HG02678 (cell line): ENCODE results near the gene TESK2.
A peak's percentile ranks its signal among the peaks of the same experiment; 100 is the strongest.
"Not testable (repeated sequence)": the region's sequence is repeated elsewhere in the genome, so short reads cannot be mapped to it uniquely, and the experiment has no call there.

Experiments used
- ATAC-seq: cut with Tn5 transposase; IDR thresholded peaks from one replicate; pipeline ENCODE4 v1.9.1; 2021; ENCODE audit warnings: mild to moderate bottlenecking, moderate library complexity; ENCODE audit not compliant: unreplicated experiment

Gene TESK2, protein sequence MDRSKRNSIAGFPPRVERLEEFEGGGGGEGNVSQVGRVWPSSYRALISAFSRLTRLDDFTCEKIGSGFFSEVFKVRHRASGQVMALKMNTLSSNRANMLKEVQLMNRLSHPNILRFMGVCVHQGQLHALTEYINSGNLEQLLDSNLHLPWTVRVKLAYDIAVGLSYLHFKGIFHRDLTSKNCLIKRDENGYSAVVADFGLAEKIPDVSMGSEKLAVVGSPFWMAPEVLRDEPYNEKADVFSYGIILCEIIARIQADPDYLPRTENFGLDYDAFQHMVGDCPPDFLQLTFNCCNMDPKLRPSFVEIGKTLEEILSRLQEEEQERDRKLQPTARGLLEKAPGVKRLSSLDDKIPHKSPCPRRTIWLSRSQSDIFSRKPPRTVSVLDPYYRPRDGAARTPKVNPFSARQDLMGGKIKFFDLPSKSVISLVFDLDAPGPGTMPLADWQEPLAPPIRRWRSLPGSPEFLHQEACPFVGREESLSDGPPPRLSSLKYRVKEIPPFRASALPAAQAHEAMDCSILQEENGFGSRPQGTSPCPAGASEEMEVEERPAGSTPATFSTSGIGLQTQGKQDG

GRCh38 chr1:45490626-45491486, at the start of gene TESK2:
Gene TESK2 (minus strand): TSS chr1:45491163. CDS start chr1:45457785, 33,378 bp downstream.
- ATAC-seq = peak; percentile 88

GRCh38 chr1:45536886-45537285, 45.9 kb upstream of the TESK2 start:
- no peak for ATAC-seq

GRCh38 chr1:45535988-45536766, 45.2 kb upstream of the TESK2 start:
- no peak for ATAC-seq

DNA sequence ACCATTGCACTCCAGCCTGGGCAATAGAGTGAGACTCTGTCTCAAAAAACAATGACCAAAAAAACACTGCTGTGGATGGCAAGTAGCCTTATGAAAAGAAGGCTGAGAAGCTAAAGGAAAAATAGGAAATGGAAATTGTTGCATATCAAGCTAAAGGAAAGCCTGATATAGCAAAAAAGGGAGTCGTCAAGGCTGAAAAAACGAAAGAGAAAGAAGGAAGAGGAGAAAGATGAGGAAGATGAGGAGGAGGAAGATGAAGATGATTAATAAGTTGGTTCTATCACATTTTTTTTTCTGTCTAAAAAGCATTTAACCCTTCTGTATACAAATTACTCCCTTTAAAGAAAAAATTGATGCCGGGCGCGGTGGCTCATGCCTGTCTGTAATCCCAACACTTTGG, 40.9 kb upstream of the TESK2 start:
- ATAC-seq = no peak

GRCh38 chr1:45530632-45531135, 39.7 kb upstream of the TESK2 start:
- ATAC-seq = no peak

DNA sequence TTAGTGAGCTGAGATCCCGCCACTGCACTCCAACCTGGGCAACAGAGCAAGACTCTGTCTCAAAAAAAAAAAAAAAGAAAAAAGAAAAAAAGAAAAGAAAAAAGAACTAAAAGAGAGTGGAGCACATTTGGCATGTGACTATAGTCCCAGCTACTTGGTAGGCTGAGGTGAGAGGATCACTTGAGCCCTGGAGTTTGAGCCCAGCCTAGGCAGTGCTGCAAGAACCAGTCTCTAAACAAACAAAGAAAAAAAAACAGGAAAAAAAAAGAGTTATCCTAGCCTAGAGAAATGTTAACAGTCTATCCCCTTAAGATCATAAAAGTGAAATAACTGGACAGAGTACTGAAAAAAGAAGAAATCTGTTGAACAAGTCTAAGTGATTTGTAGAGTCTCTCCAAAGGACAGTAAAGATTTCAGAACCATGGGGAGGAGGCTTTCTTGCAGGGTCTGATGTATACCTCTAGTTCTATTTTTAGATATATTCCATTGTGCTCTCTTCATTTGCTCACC, 35.2 kb upstream of the TESK2 start:
- no peak for ATAC-seq

GRCh38 chr1:45523975-45524374, 33.0 kb upstream of the TESK2 start:
- ATAC-seq = not testable (repeated sequence)

- not testable (repeated sequence) for ATAC-seq
Observed at GRCh38 chr1:45523516-45523915, 32.6 kb upstream of the TESK2 start.

GRCh38 chr1:45522324-45523104, 31.6 kb upstream of the TESK2 start:
- no peak for ATAC-seq

- peak; percentile 79 for ATAC-seq
Observed at GRCh38 chr1:45521413-45522323, 30.7 kb upstream of the TESK2 start, which contains the start of gene PRDX1. Gene PRDX1 (minus strand): TSS chr1:45521884. CDS start chr1:45519043, 2,841 bp downstream.

DNA sequence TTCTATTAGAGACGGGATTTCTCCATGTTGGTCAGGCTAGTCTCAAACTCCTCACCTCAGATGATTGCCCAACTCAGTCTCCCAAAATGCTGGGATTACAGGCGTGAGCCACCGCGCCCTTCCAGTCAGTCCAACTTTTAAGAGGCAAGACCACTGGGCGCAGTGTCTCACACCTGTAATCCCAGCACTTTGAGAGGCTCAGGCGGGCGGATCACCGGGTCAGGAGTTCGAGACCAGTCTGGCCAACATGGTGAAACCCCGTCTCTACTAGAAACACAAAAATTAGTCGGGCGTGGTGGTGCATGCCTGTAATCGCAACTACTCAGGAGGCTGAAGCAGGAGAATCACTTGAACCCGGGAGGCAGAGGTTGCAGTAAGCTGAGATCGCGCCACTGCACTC, 28.8 kb upstream of the TESK2 start:
- ATAC-seq = not testable (repeated sequence)

DNA sequence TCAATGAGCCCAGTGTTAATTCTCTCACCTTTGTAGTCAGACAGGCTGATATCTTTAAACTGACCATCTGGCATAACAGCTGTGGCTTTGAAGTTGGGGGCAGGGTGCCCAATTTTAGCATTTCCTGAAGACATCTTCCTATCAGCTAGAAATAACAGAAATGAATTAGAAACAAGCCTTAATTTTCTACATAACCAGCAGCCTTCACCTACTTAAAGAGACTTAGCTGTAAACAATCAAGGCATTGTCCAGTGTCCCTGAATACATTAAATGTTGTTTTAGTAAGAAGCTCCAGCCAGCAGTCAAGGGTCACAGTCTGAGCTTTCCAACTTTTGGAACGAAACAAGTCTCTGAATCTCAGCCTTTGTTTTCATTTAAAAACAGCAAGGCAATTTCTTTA, 27.9 kb upstream of the TESK2 start:
- no peak for ATAC-seq

DNA sequence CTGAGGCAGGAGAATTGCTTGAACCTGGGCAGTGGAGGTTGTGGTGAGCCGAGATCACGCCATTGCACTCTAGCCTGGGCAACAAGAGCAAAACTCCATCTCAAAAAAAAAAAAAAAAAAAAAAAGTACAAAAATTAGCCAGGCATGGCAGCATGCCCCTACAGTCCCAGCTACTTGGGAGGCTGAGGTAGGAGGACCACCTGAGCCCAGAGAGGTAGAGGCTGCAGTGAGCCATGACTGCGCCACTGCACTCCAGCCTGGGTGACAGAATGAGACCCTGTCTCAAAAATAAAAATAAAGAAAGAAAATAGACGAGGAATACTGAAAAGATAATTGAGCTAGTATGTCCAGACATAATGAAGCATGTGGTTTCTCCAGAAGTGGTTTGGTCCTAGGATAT, 27.4 kb upstream of the TESK2 start:
- not testable (repeated sequence) for ATAC-seq

DNA sequence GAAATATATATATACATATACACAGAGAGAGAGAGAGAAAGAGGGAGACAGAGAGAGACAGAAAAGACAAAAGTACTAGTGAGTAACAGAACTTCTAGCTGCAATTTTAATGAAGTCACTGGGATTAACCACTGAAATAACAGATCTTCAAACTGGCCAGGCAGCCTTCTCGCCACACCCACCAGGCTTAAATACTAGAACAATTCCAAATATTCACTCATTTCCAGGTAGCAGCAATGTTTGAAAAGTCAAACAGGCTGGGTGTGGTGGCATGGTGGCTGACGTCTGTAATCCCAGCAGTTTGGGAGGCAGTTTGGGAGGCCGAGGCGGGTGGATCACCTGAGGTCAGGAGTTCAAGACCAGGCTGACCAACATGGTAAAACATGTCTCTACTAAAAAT, 25.5 kb upstream of the TESK2 start:
- no peak for ATAC-seq

DNA sequence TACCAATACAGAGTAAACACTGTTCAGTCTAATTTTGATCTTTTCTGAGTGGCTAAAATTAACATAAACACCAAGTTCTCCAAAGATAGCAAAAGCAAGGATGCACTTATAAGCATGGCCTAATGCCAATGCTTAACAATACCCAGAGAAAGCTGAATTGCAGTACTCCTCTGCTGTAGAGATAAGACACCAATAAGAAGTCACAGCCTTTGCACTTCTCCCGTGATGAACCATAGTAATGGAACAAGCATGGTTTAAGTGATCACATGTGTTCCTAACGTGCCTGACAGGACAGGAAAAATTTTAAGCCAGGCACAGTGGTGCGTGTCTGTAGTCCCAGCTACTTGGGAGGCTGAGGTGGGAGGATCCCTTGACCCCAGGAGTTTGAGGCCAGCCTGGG, 25.1 kb upstream of the TESK2 start:
- ATAC-seq = no peak

DNA sequence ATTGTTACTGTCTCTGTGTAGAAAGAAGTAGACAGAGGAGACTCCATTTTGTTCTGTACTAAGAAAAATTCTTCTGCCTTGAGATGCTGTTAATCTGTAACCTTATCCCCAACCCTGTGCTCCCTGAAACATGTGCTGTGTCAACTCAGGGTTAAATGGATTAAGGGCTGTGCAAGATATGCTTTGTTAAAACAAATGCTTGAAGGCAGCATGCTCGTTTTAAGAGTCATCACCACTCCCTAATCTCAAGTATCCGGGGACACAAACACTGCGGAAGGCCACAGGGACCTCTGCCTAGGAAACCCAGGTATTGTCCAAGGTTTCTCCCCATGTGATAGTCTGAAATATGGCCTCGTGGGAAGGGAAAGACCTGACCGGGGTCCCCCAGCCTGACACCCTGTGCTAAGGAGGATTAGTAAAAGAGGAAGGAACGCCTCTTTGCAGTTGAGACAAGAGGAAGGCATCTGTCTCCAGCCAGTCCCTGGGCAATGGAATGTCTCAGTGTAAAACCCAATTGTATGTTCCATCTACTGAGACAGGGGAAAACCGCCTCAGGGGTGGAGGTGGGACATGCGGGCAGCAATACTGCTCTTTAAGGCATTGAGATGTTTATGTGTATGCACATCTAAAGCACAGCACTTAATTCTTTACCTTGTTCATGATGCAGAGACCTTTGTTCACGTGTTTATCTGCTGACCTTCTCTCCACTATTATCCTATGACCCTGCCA, 22.7 kb upstream of the TESK2 start:
- not testable (repeated sequence) for ATAC-seq

DNA sequence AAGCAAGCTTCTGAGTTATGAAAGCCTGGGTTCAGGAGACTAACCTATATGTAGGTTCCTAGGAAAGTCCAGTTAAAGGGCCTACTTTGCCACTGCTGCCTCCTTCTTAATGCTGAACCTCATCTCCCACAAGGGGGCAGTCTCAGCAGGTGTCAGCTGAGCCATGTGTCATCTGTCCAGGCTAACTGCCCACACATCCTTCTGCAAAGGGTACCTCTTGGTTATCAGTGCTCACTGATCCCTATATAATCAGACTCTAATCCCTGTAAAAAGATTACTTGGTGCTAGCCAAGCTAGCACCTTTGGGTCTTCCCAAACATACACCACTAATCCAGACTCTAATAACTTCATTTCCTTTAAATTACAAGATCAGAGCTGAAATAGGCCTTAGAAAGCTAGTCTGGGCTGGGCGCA, 21.7 kb upstream of the TESK2 start:
- no peak for ATAC-seq
